Stomach (tissue), 4 donors: Measurements from ENCODE around the gene TMEM140.

Experiments used
- CTCF ChIP-seq, 7 experiments: fragments of 450-650 bp in 4 of 7; fragments of 200-600 bp in 3 of 7; sonication (generic) in 3 of 7; IDR thresholded peaks; one replicate each; pipeline ENCODE4 v1.5.1; 2016 to 2019; ENCODE audit warnings: antibody characterized with exemption in 7 of 7, control low read depth in 2 of 7, mild to moderate bottlenecking in 1 of 7
- EP300 ChIP-seq: sonication (generic); formaldehyde crosslinking; IDR thresholded peaks from one replicate; pipeline ENCODE4 v1.6.1; 2017; ENCODE audit warnings: antibody characterized with exemption
- POLR2A ChIP-seq, 4 donors: fragments of 450-650 bp; IDR thresholded peaks; one replicate each; pipeline ENCODE4 v1.6.1; 2016; ENCODE audit warnings: antibody characterized with exemption in 4 of 4, control low read depth in 2 of 4, mild to moderate bottlenecking in 1 of 4, moderate library complexity in 1 of 4
- POLR2AphosphoS5 ChIP-seq, 3 donors: sonication (generic); formaldehyde crosslinking; IDR thresholded peaks; one replicate each; pipeline ENCODE4 v1.6.1; 2016; ENCODE audit warnings: antibody characterized with exemption in 3 of 3

- TF ChIP-seq POLR2A (IDR thresholded peaks at IDR 0.05) (no peak), POLR2AphosphoS5 (IDR thresholded peaks at IDR 0.05) (no peak), CTCF (IDR thresholded peaks at IDR 0.05) (no peak), EP300 (no peak)
Measured at GRCh38 chr7:135164357-135165061, 16.6 kb downstream of the TMEM140 start.
